GM12891 (cell line): Measurements from ENCODE around the gene DSTN.

Experiments
- DNase-seq: peaks from one replicate; pipeline ENCODE4 v3.0.0; 2011; ENCODE audit warnings: low spot score; ENCODE audit not compliant: insufficient read length
- FAIRE-seq: peaks from 2 replicates; lab custom pipeline; 2011; peaks lifted over from hg19 to GRCh38; lab: Jason Lieb, UNC
- PAX5 ChIP-seq: IDR thresholded peaks from 2 replicates; pipeline ENCODE4 v1.6.1; 2011; ENCODE audit warnings: low read length, moderate library complexity, mild to moderate bottlenecking; ENCODE audit not compliant: insufficient read depth, severe bottlenecking
- POLR2A ChIP-seq: IDR thresholded peaks from 2 replicates; pipeline ENCODE4 v1.6.1; 2011; ENCODE audit warnings: low read depth, low read length, control low read depth
- POLR2AphosphoS5 ChIP-seq: IDR thresholded peaks from 2 replicates; pipeline ENCODE4 v1.6.1; 2011; ENCODE audit warnings: low read depth, low read length, control low read depth
- POU2F2 ChIP-seq: IDR thresholded peaks from 2 replicates; pipeline ENCODE4 v1.6.1; 2011; ENCODE audit warnings: low read depth, mild to moderate bottlenecking, control low read depth, low read length, moderate library complexity
- SPI1 ChIP-seq: IDR thresholded peaks from 2 replicates; pipeline ENCODE4 v1.6.1; 2011; ENCODE audit warnings: low read depth, low read length, control low read depth
- TAF1 ChIP-seq: IDR thresholded peaks from 2 replicates; pipeline ENCODE4 v1.6.1; 2011; ENCODE audit warnings: low read depth, low read length, control low read depth

Gene DSTN

DNA sequence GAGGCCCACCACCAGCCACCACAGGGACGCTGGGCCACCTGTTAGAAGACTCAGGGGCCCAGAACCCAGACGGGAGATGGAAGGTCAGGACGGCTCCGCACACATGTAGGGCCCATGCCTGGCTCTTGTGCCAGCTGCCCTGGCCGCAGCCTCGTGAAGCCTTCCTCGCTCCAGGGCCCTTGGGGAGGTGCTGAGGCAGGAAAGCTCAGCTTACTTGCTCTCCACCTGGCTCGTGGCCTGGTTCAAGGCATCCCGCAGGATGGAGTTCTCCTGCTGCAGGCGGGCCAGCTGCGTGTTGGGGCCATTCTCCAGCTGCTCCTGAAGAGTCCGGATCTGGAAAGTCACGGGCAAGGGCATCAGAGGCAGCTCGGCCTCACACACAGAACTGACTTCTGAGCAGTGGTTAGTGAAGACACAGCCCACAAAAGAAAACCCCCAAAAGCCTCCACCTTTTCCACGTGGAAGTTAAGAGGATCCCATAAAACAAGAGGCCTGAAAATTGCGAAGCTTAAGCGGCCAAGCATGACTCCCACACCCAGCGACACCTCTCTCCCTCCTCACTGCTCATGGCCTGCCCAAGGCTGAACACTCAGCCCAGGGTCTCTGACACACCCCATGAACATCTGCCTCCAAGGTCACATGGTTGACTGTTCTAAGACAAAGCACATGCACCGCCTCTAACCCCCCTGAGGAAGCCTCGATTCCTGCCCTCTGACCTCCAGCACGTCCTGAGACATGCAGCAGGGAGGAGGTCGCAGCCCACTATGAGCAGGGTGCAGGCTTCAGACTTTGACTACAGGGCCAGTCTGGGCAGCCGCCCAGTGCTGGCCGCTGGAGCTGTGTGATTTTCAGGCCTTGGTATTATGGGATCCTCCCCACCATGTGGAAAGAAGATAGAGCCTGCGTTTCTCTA lies 65.7 kb downstream of the DSTN start:
- no peak for FAIRE-seq
- TF ChIP-seq PAX5, result no peak
- no peak for TF ChIP-seq SPI1
- TF ChIP-seq POLR2AphosphoS5, result no peak
- TF ChIP-seq TAF1, result no peak
- TF ChIP-seq POLR2A, result no peak
- no peak for TF ChIP-seq POU2F2

DNA sequence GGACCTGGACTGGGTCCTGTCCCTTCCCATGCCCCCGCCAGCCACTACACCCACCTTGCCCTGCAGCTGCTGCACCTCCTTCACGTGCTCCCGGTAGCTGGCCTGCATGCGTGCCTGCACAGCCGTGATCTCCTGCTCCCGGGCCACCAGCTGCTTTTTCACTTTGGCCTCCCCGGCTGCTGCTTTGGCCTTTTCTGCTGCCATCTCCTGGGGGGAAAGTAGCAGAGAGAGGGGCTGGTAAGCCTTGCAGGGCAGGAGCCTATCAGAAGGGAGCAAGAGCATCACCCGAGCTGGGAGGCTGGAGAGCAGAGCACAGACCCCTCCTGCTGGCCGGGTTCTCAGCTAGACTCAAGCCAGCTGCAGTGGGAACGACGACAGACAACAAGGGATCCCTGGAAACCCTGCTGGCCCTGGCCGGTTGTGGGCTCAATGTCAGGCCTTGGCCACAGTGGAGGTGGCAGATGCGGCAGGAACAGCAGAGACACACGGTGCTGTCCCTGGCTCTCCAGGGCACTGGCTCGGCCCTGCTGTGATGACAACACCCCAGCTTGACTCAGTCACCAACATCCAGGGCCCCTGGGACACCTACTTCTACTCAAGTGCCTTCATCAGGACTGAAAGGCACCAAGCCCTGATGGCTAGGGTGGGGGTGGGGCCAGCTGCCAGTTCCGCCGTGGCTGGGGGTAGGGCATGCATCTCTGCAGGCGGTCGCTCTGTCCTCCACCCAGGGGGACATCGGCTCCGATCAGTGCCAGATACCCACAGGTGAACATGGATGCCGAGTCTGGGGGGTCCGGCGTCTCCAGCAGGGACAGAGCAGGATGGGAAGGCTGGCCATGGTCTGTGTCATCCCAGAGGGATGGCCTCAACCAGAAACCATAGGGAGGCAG lies 66.9 kb downstream of the DSTN start:
- DNase-seq (no peak), FAIRE-seq (no peak)

More for the DNA sequence above, 65.7 kb downstream of the DSTN start:
- no peak for DNase-seq

DNA sequence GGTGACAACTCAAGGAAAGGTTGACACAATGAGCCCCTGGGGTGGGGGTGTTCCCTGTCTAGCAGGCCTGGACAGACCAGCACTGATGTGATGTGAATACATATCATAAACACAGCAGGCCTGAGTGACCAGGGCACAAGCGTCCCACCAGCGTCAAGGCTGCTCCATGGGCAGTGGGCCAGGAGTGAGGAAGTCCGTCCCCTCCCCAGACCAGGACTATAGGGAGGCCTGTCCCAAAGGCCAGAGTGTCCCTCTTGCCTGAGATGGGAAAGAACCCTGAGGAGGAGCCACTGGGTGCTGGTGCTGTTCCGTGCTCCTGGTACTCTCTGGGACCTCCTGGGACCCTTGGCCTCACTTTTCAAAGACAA lies 67.5 kb downstream of the DSTN start:
- FAIRE-seq, result no peak
- no peak for DNase-seq
- TF ChIP-seq SPI1 (no peak), POLR2AphosphoS5 (no peak), TAF1 (no peak), PAX5 (no peak), POU2F2 (no peak), POLR2A (no peak)

More for the DNA sequence above, 66.9 kb downstream of the DSTN start:
- TF ChIP-seq POLR2A (no peak), SPI1 (no peak), TAF1 (no peak), PAX5 (no peak), POU2F2 (no peak), POLR2AphosphoS5 (no peak)

DNA sequence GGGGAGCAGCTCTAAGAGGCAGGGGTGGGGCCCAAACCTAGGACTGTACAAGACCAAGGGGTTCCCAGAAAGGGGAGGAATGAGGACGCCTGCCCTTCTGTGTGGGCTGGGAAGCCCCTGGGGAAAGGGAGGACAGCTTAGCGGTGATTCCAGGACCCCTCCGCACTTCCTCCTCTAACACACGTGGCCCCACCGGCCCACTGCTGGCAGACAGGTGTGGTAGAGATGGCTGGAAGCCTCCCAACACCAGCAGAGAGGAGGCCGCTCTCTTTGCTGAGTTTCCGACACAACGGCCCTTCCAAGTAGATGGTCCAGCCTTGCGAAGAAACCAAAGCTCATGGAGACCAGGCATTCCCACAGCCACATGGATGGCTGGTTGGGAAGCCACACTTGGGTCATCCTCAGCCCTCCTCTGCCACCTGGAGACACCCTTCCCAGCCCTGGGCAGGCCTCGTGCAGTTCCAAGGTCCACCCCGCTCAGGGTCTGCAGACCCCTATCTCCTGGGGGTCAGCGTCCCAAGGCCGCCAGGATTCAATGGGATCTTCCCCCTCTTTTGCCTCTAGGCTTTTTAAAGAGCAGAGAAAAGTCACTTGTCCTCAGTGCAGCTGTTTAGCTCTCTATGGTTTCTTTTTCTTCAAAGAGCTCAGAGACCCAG lies 68.2 kb downstream of the DSTN start:
- DNase-seq (no peak), FAIRE-seq (no peak)
- TF ChIP-seq POU2F2, result no peak
- no peak for TF ChIP-seq TAF1
- TF ChIP-seq POLR2AphosphoS5, result no peak
- no peak for TF ChIP-seq POLR2A
- TF ChIP-seq PAX5, result no peak
- no peak for TF ChIP-seq SPI1

DNA sequence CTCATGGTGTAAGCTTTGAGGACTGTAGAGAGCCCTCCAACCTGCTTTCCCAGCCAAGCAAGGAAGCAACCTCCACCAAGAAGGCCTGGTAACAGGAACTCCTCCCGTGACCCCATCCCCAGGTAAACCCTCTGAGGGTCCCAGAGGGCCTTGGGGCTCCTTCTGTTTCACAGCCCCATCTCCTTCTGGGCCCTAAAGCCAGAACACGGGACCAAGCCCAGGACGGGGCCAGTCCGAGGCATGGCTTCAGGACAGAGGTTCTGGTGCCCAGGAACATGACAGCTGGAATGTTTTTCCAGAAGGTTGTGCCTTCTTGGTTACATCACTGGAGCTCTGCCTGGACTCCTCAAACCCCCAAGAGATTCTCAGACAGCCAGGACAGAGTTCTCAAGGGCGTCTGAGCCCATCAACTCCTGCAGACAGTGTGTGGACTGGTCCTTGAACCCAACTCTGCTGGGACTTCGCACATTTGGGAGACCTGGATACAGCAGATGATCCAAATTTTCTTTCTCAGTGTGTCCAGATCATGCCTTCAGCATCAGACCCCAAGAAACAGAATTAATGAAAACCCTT lies 69.0 kb downstream of the DSTN start:
- DNase-seq, result no peak
- no peak for TF ChIP-seq POLR2AphosphoS5
- no peak for TF ChIP-seq PAX5
- no peak for TF ChIP-seq POLR2A
- TF ChIP-seq POU2F2, result no peak
- no peak for TF ChIP-seq SPI1
- TF ChIP-seq TAF1, result no peak
- FAIRE-seq, result no peak

GRCh38 chr20:17640146-17640874 lies 70.4 kb downstream of the DSTN start:
- TF ChIP-seq SPI1, result no peak
- no peak for TF ChIP-seq POU2F2
- TF ChIP-seq PAX5, result no peak
- no peak for TF ChIP-seq TAF1
- no peak for TF ChIP-seq POLR2A
- no peak for TF ChIP-seq POLR2AphosphoS5
- DNase-seq (no peak), FAIRE-seq (no peak)

DNA sequence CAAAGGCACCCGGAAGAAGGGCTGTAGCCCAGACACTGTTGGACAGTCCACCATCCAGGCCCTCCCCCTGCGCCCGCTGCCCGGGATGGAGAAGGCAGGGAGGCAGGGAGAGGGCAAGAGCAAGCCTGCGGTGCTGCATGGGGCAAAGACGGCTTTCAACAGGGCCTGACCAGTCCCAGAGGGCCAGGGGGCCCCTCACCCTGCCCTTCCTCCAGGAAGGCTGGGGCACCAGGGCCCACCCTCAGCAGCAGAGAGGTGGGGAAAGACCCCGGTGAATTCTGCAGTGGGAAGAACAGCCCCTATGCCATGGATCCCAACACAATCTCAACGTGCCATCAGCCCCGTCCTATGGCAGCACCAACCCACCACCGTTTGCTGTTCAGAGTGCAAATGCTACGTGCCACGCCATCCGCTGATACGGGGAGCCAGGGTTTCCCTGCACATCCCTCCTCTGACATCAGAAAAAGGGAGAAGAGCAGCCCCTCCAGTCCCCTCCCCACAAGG lies 71.1 kb downstream of the DSTN start:
- FAIRE-seq (no peak), DNase-seq (no peak)
- TF ChIP-seq TAF1 (no peak), POU2F2 (no peak), POLR2AphosphoS5 (no peak), PAX5 (no peak), POLR2A (no peak), SPI1 (no peak)

DNA sequence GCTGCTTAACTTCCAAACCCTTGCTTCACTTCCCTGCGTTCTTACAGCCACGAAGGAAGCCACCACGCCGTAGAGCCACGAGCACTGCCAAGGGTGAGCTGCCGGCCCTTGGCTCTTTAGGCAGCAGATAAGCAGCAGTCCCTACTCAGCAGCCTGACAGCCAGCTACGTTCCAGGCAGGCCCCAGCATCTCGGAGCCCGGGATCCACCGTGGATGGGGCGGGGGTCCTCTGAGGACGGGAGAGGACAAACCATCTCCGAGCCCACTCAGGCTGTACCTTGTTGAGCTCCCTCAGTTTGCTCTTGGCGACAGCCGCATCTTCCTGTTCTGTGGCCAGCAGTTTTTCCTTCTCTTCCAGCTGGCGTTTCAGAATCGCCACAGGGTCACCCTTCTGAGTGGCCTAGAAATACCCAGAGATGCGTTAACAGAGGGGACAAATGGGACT lies 71.7 kb downstream of the DSTN start:
- DNase-seq (no peak), FAIRE-seq (no peak)
- TF ChIP-seq SPI1 (no peak), TAF1 (no peak), PAX5 (no peak), POU2F2 (no peak), POLR2A (no peak), POLR2AphosphoS5 (no peak)
